ENCODE results near the gene KIF26A. TPM values are rescaled to one million over a fixed set of nuclear protein-coding genes. Genes with fewer than 3 reads are reported as not detected.
A peak's percentile ranks its signal among the peaks of the same experiment; 100 is the strongest.

Gene KIF26A
- total and polyA plus RNA-seq, 2 of the 13 experiments (the other 11 are each of a cell fraction or from before 2014, with no cell fraction given): not detected

DNA sequence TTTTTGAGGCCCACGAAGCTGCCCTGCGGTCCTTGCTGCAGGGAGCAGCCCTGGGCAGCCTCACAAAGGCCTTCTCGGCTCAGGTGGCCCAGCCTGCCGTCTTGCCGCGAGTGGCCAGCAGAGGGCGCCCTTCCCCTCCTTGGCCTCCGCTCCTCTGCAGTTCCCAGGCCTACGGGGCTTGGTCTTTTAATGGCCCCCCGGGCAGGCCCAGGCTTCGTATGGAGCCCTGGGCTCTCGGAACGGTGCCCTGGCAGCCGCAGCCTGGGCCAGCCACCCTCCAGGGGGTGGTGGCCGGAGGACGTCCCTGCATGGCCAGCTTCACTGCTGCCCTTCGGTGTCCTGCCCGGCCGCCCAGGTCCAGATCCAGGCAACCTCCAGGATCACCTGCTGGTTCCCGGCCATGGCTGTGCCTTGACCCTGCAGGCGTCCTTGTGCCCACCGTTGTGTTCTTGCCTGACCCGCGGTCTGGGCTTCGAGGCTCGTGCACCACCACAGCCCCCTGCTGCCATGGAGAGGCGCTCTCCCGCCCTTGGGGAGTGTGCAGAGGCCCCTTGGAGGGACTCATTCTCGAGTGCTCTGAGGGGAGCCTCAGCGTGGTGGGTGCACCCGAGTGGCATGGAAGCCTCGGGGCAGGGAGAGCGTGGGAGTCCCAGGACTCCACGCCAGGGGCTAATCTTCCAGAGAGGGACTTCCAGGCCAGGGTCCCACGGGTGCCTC lies 43.5 kb upstream of the KIF26A start:
- BruUV-seq (replicated peaks): no TSS peak
- Histone ChIP-seq H3K9ac (ENCODE audit: insufficient read depth, low read depth, low read length) (no peak overlapping the region), H3K4me1 (ENCODE audit: insufficient read depth, low read length) (peaks cover 7% of the 10 kb centered on the region; the same call in 1 of the 2 replicates), H3K4me2 (ENCODE audit: low read depth, low read length) (no peak overlapping the region), H3K36me3 (replicated peaks in 1 of 2; ENCODE audit: control insufficient read depth in 1 of 2, insufficient read depth in 2 of 2, low read length in 2 of 2) (no peaks in the 10 kb centered on the region), H3K27me3 (ENCODE audit: control insufficient read depth in 1 of 2, insufficient read depth in 2 of 2, low read length in 2 of 2) (peaks cover 3 to 22% of the 10 kb centered on the region in 2 experiments; a peak in 3 of 5 replicates), H3K79me2 (ENCODE audit: insufficient read depth, low read length) (no peaks in the 10 kb centered on the region), H3K9me3 (ENCODE audit: low read length) (no peaks in the 10 kb centered on the region), H3K27ac (ENCODE audit: extremely low read length, insufficient read depth, low read length) (no peak overlapping the region), H4K20me1 (ENCODE audit: insufficient read depth, low read length) (no peaks in the 10 kb centered on the region; the same call in 1 of the 2 replicates), H2AFZ (ENCODE audit: low read length) (no peak overlapping the region), H3K4me3 (replicated peaks in 1 of 3; ENCODE audit: insufficient read depth in 1 of 3, low read depth in 2 of 3, low read length in 3 of 3) (no peak overlapping the region)
- intact Hi-C loops (cut with micrococcal nuclease; ENCODE audit: unreplicated experiment): no loop called here
- ATAC-seq (peak; percentile 76), FAIRE-seq (no peak), DNase-seq (ENCODE audit: low spot score) (no peak)
- ChIA-PET CTCF (ENCODE audit: low intra/inter-chr PET ratio, low total read pairs) (interaction anchor here (1.0 to 1.4 kb wide), 3 partner anchors 17 to 43 kb away, joined by 3 to 6 read pairs (median 5); no protein-coding TSS in a partner anchor), POLR2A (no interaction called here)
- in situ Hi-C loops (cut with HindIII; ENCODE audit: extremely low pct_ligation_motif_present, low pct_unique_long_range_greater_than_20kb): loop anchor here (5.0 kb wide), 1 partner anchor 37 kb away; no protein-coding TSS in a partner anchor
- no CpG with 5 or more reads among the region's 35 CpGs for WGBS (ENCODE audit: low lambda C conversion rate)
- TF ChIP-seq ZFX (CRISPR knock-in tag; IDR thresholded peaks at IDR 0.05; ENCODE audit: low read depth) (peak; percentile 65), CTCF (CRISPR knock-in tag; IDR thresholded peaks at IDR 0.05) (peak; percentile 90), RFXAP (CRISPR knock-in tag; IDR thresholded peaks at IDR 0.05; ENCODE audit: borderline replicate concordance) (no peak), ZNF44 (CRISPR knock-in tag; IDR thresholded peaks at IDR 0.05) (no peak), RAD21 (CRISPR knock-in tag; IDR thresholded peaks at IDR 0.05) (peak; percentile 38; the same call in 1 of the 2 replicates), HNRNPLL (IDR thresholded peaks at IDR 0.05; ENCODE audit: low read depth, low read length, poor library complexity, severe bottlenecking) (peak; percentile 22), NFKB2 (CRISPR knock-in tag; IDR thresholded peaks at IDR 0.05; ENCODE audit: borderline replicate concordance) (peak; percentile 29; the same call in 1 of the 2 replicates), REL (CRISPR knock-in tag; conservative IDR thresholded peaks at IDR 0.05) (no peak), ZNF367 (CRISPR knock-in tag; IDR thresholded peaks at IDR 0.05; ENCODE audit: borderline replicate concordance) (no peak), KDM2A (CRISPR knock-in tag; IDR thresholded peaks at IDR 0.05; ENCODE audit: borderline replicate concordance, low read depth) (peak; percentile 37; the same call in 1 of the 2 replicates), STAG1 (CRISPR knock-in tag; IDR thresholded peaks at IDR 0.05) (peak; percentile 57), XRCC5 (optimal IDR thresholded peaks at IDR 0.05; ENCODE audit: low read length) (peak; percentile 88)

All from HepG2 (cell line).